Stomach (tissue), 9 donors: Measurements from ENCODE around the gene RBMS3. TPM values are rescaled to one million over a fixed set of nuclear protein-coding genes. Genes with fewer than 3 reads are reported as not detected.

Experiments used
- DNase-seq, 2 donors: peaks; one replicate each; pipeline versions ENCODE4 v3.0.0 to v3.0.0-alpha.2; 2013 to 2019
- H3K27ac ChIP-seq, 5 donors: fragments of 200-600 bp in 4 of 5; sonication (generic) in 4 of 5; one replicate each; pipeline ENCODE4 v1.5.1; 2013 to 2019; ENCODE audit warnings: mild to moderate bottlenecking in 1 of 5, moderate library complexity in 1 of 5
- H3K27me3 ChIP-seq, 3 donors: fragments of 200-600 bp; sonication (generic); one replicate each; pipeline ENCODE4 v1.5.1; 2017 to 2019; ENCODE audit warnings: mixed run types in 1 of 3
- H3K36me3 ChIP-seq, 4 donors: fragments of 200-600 bp; sonication (generic); 1 replicate in 3 of 4; 2 replicates in 1 of 4; pipeline ENCODE4 v1.5.1; 2016 to 2019
- H3K4me1 ChIP-seq, 4 donors: fragments of 200-600 bp; sonication (generic); one replicate each; pipeline ENCODE4 v1.5.1; 2016 to 2019
- H3K4me3 ChIP-seq, 4 donors: fragments of 200-600 bp; sonication (generic) in 3 of 4; one replicate each; pipeline ENCODE4 v1.5.1; 2016 to 2019; ENCODE audit warnings: mild to moderate bottlenecking in 1 of 4
- H3K9me3 ChIP-seq, 4 donors: fragments of 200-600 bp; sonication (generic); one replicate each; pipeline ENCODE4 v1.5.1; 2016 to 2019
- EP300 ChIP-seq: sonication (generic); formaldehyde crosslinking; IDR thresholded peaks from one replicate; pipeline ENCODE4 v1.6.1; 2017; ENCODE audit warnings: antibody characterized with exemption
- POLR2A ChIP-seq, 4 donors: fragments of 450-650 bp; IDR thresholded peaks; one replicate each; pipeline ENCODE4 v1.6.1; 2016; ENCODE audit warnings: antibody characterized with exemption in 4 of 4, control low read depth in 2 of 4, mild to moderate bottlenecking in 1 of 4, moderate library complexity in 1 of 4
- POLR2AphosphoS5 ChIP-seq, 3 donors: sonication (generic); formaldehyde crosslinking; IDR thresholded peaks; one replicate each; pipeline ENCODE4 v1.6.1; 2016; ENCODE audit warnings: antibody characterized with exemption in 3 of 3
- WGBS, 5 donors: extraction: QIAGEN DNeasy Blood & Tissue Kit in 3 of 5; methylation state at CpG; one replicate each; pipeline versions ENCODE4 v1.1.5 to v1.1.7; 2013 to 2018; 5-methylcytosine and 5-hydroxymethylcytosine counted together
- intact Hi-C: fragments of 100-400 bp; cut with DNase I; formaldehyde crosslinking; loops from one replicate; pipeline ENCODE4 v1.15.1; 2023; ENCODE audit warnings: low total_unique reads
- polyA plus RNA-seq, 3 donors: library from polyadenylated mRNA; stranded (reverse); fragments of 200-250 nt; gene quantifications; one replicate each; pipeline ENCODE4 v1.2.3, GENCODE V29; 2013
- total RNA-seq, 5 donors: library from RNA; depleted of rRNA; stranded (reverse); fragments of >200 nt; gene quantifications; one replicate each; pipeline versions ENCODE4 v1.1.0 to v1.2.3, GENCODE V29; 2014 to 2016
- TF ChIP-seq, protein P1 (sequence below), 7 experiments: fragments of 450-650 bp in 4 of 7; fragments of 200-600 bp in 3 of 7; sonication (generic) in 3 of 7; IDR thresholded peaks; one replicate each; pipeline ENCODE4 v1.5.1; 2016 to 2019; ENCODE audit warnings: antibody characterized with exemption in 7 of 7, control low read depth in 2 of 7, mild to moderate bottlenecking in 1 of 7
- donor health status: healthy with polysubstance abuse.
- donor health status: Bipolar disorder and iron deficiency.
- donor health status: healthy.

RBMS3 gene
- total and polyA plus RNA-seq, 8 donors, result 2.0 to 103 (median 16.0) TPM

DNA sequence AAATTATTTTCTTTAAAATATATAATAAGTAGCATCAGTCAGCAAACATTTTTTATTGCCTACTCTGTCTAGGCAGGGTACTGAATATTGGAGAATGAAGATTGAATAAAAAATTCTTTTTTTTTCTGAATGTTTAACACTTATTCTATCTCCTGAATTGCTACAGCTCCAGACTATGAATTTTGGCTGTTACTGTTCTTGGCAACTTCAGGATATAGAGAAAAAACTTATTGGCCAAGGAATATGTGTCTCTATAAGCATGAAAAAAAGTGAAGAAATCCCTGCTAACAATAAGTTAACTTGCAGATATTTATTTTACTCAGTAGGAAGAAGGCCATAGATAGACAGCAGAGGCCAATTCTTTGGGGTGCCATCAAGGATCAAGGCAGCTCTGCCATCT, 309.6 kb downstream of the RBMS3 start:
- Histone ChIP-seq H3K36me3 (no peaks in the 10 kb centered on the region), H3K4me1 (no peaks in the 10 kb centered on the region), H3K27ac (no peak overlapping the region), H3K4me3 (no peak overlapping the region), H3K9me3 (no peaks in the 10 kb centered on the region), H3K27me3 (no peaks in the 10 kb centered on the region)
- DNase-seq, result no peak
- intact Hi-C loops, result no loop called here
- TF ChIP-seq POLR2AphosphoS5 (IDR thresholded peaks at IDR 0.05), result no peak
- TF ChIP-seq, protein P1, sequence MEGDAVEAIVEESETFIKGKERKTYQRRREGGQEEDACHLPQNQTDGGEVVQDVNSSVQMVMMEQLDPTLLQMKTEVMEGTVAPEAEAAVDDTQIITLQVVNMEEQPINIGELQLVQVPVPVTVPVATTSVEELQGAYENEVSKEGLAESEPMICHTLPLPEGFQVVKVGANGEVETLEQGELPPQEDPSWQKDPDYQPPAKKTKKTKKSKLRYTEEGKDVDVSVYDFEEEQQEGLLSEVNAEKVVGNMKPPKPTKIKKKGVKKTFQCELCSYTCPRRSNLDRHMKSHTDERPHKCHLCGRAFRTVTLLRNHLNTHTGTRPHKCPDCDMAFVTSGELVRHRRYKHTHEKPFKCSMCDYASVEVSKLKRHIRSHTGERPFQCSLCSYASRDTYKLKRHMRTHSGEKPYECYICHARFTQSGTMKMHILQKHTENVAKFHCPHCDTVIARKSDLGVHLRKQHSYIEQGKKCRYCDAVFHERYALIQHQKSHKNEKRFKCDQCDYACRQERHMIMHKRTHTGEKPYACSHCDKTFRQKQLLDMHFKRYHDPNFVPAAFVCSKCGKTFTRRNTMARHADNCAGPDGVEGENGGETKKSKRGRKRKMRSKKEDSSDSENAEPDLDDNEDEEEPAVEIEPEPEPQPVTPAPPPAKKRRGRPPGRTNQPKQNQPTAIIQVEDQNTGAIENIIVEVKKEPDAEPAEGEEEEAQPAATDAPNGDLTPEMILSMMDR (IDR thresholded peaks at IDR 0.05), result no peak

- Histone ChIP-seq H3K4me3 (no peak overlapping the region), H3K36me3 (no peaks in the 10 kb centered on the region), H3K4me1 (no peaks in the 10 kb centered on the region), H3K9me3 (no peaks in the 10 kb centered on the region), H3K27ac (no peak overlapping the region), H3K27me3 (no peaks in the 10 kb centered on the region)
- WGBS, 5 donors, result 38 to 56% (median 45%) methylated on average over 3 of the region's 3 CpGs
- intact Hi-C loops, result no loop called here
- TF ChIP-seq EP300, result no peak
- TF ChIP-seq, protein P1 (IDR thresholded peaks at IDR 0.05), result no peak
- no peak for TF ChIP-seq POLR2AphosphoS5 (IDR thresholded peaks at IDR 0.05)
- TF ChIP-seq POLR2A (IDR thresholded peaks at IDR 0.05), result no peak
- no peak for DNase-seq
These were observed 310.7 kb downstream of the RBMS3 start for GRCh38 chr3:29591579-29591978.

- TF ChIP-seq POLR2AphosphoS5 (IDR thresholded peaks at IDR 0.05) (no peak), EP300 (no peak), POLR2A (IDR thresholded peaks at IDR 0.05) (no peak)
- TF ChIP-seq, protein P1 (IDR thresholded peaks at IDR 0.05), result no peak
- 84 to 97% (median 93%) methylated on average over 1 of the region's 1 CpG for WGBS, 5 donors
- Histone ChIP-seq H3K36me3 (no peaks in the 10 kb centered on the region), H3K9me3 (no peaks in the 10 kb centered on the region), H3K4me1 (no peaks in the 10 kb centered on the region), H3K4me3 (no peak overlapping the region), H3K27me3 (no peaks in the 10 kb centered on the region), H3K27ac (no peak overlapping the region)
- no peak for DNase-seq
- intact Hi-C loops, result no loop called here
These were observed 312.9 kb downstream of the RBMS3 start for GRCh38 chr3:29593802-29594201.

DNA sequence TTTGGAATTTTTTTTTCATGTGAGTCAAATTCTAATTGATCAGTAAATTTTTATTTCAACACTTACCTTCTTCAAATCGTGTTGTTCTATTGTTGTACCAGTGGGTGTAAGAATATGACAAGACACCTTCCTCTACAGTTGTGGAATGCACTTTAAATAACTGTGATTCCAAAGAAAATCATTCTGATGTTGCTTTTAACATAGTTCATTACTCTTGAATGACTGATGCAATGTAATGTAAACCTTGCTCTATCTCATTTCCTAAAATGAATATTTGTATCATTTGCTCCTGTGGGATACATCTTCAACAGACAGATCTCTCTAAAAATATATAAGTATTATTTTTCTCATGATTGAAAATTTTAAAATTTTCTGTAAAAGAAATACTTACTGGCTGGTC, 313.4 kb downstream of the RBMS3 start:
- no peak for DNase-seq
- Histone ChIP-seq H3K9me3 (no peaks in the 10 kb centered on the region), H3K4me1 (no peaks in the 10 kb centered on the region), H3K36me3 (no peaks in the 10 kb centered on the region), H3K27me3 (no peaks in the 10 kb centered on the region), H3K27ac (no peak overlapping the region), H3K4me3 (no peak overlapping the region)
- TF ChIP-seq POLR2AphosphoS5 (IDR thresholded peaks at IDR 0.05) (no peak), POLR2A (IDR thresholded peaks at IDR 0.05) (no peak), EP300 (no peak)
- TF ChIP-seq, protein P1 (IDR thresholded peaks at IDR 0.05), result no peak
- WGBS, 5 donors, result 75 to 94% (median 92%) methylated on average over 1 of the region's 1 CpG
- intact Hi-C loops, result no loop called here
